DOHH2 (cell line): ENCODE results near the gene NUP35.
"Not testable (repeated sequence)": the region's sequence is repeated elsewhere in the genome, so short reads cannot be mapped to it uniquely, and the experiment has no call there.

Experiments
- H3F3A ChIP-seq: fragments of 200-600 bp; sonication (generic), shearing (Covaris generic); 2 replicates; pipeline ENCODE4 v1.6.0; 2016; ENCODE audit warnings: antibody characterized with exemption, mild to moderate bottlenecking; ENCODE audit not compliant: control insufficient read depth, insufficient read depth
- H3K27ac ChIP-seq: fragments of 200-600 bp; sonication (generic); 2 replicates; pipeline ENCODE4 v1.5.1; 2014; ENCODE audit warnings: low read depth, mild to moderate bottlenecking, low read length, moderate library complexity
- H3K27me3 ChIP-seq: fragments of 200-600 bp; sonication (generic); 2 replicates; pipeline ENCODE4 v1.6.1; 2014; ENCODE audit warnings: mild to moderate bottlenecking, low read length, mixed read lengths; ENCODE audit not compliant: control insufficient read depth
- H3K36me3 ChIP-seq: fragments of 200-600 bp; sonication (generic); 2 replicates; pipeline ENCODE4 v1.6.1; 2014; ENCODE audit warnings: mild to moderate bottlenecking, low read length, moderate library complexity, mixed read lengths; ENCODE audit not compliant: control insufficient read depth
- H3K4me1 ChIP-seq: fragments of 200-600 bp; sonication (generic); 2 replicates; pipeline ENCODE4 v1.6.1; 2014; ENCODE audit warnings: mild to moderate bottlenecking, low read length, mixed read lengths; ENCODE audit not compliant: control insufficient read depth
- H3K4me2 ChIP-seq: fragments of 200-600 bp; sonication (generic); 2 replicates; pipeline ENCODE4 v1.6.0; 2014; ENCODE audit warnings: mild to moderate bottlenecking, low read length, moderate library complexity
- H3K4me3 ChIP-seq: fragments of 200-600 bp; sonication (generic); 2 replicates; pipeline ENCODE4 v1.5.1; 2014; ENCODE audit warnings: mild to moderate bottlenecking, low read length, mixed read lengths
- H3K79me2 ChIP-seq: fragments of 200-600 bp; sonication (generic); 2 replicates; pipeline ENCODE4 v1.6.1; 2014; ENCODE audit warnings: mild to moderate bottlenecking, low read length, mixed read lengths; ENCODE audit not compliant: control insufficient read depth
- H3K9me2 ChIP-seq: fragments of 200-600 bp; sonication (generic); replicated peaks from 2 replicates; pipeline ENCODE4 v1.6.1; 2014; ENCODE audit warnings: mild to moderate bottlenecking, low read length, mixed read lengths; ENCODE audit not compliant: control insufficient read depth
- H3K9me3 ChIP-seq: fragments of 200-600 bp; sonication (generic); 2 replicates; pipeline ENCODE4 v1.6.1; 2014; ENCODE audit warnings: antibody characterized with exemption, low read length, mixed read lengths; ENCODE audit not compliant: control insufficient read depth, insufficient read depth
- H4K20me1 ChIP-seq: fragments of 200-600 bp; sonication (generic); 2 replicates; pipeline ENCODE4 v1.6.0; 2014; ENCODE audit warnings: low read depth, mild to moderate bottlenecking, antibody characterized with exemption, low read length, moderate library complexity; ENCODE audit not compliant: control insufficient read depth, insufficient read depth
- EZH2phosphoT487 ChIP-seq: fragments of 200-600 bp; sonication (generic); IDR thresholded peaks from 2 replicates; pipeline ENCODE4 v1.6.1; 2017; ENCODE audit warnings: borderline replicate concordance, mild to moderate bottlenecking, antibody characterized with exemption, low read length, moderate library complexity, mixed read lengths
- TF ChIP-seq, protein P1 (sequence below): fragments of 200-600 bp; sonication (generic); IDR thresholded peaks from one replicate; pipeline ENCODE4 v1.5.1; 2014; ENCODE audit warnings: antibody characterized with exemption, mild to moderate bottlenecking, low read depth, low read length; ENCODE audit not compliant: poor library complexity, severe bottlenecking

The NUP35 gene

DNA sequence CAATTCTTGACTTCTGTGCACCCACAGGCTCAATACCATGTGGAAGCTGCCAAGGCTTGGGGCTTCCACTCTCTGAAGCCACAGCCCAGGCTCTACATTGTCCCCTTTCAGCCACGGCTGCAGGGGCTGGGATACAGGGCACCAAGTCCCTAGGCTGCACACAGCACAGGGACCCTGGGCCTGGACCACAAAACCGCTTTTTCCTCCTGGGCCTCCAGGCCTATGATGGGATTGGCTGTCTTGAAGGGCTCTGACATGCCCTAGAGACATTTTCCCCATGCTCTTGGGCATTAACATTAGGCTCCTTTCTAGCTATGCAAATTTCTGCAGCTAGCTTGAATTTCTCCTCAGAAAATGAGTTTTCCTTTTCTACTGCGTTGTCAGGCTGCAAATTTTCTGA is 29.7 kb downstream of the NUP35 start:
- no peaks in the 10 kb centered on the region for H3K9me3 ChIP-seq
- H3K79me2 ChIP-seq = peaks cover 32% of the 10 kb centered on the region
- no peaks in the 10 kb centered on the region for H3F3A ChIP-seq
- H3K4me1 ChIP-seq = no peaks in the 10 kb centered on the region
- peaks cover 89% of the 10 kb centered on the region for H3K36me3 ChIP-seq
- no peaks in the 10 kb centered on the region for H3K9me2 ChIP-seq
- no peak overlapping the region for H3K27ac ChIP-seq
- H3K27me3 ChIP-seq = no peaks in the 10 kb centered on the region
- no peaks in the 10 kb centered on the region for H4K20me1 ChIP-seq
- H3K4me2 ChIP-seq = no peak overlapping the region
- TF ChIP-seq, protein P1, sequence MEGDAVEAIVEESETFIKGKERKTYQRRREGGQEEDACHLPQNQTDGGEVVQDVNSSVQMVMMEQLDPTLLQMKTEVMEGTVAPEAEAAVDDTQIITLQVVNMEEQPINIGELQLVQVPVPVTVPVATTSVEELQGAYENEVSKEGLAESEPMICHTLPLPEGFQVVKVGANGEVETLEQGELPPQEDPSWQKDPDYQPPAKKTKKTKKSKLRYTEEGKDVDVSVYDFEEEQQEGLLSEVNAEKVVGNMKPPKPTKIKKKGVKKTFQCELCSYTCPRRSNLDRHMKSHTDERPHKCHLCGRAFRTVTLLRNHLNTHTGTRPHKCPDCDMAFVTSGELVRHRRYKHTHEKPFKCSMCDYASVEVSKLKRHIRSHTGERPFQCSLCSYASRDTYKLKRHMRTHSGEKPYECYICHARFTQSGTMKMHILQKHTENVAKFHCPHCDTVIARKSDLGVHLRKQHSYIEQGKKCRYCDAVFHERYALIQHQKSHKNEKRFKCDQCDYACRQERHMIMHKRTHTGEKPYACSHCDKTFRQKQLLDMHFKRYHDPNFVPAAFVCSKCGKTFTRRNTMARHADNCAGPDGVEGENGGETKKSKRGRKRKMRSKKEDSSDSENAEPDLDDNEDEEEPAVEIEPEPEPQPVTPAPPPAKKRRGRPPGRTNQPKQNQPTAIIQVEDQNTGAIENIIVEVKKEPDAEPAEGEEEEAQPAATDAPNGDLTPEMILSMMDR = no peak
- TF ChIP-seq EZH2phosphoT487 = no peak
- no peak overlapping the region for H3K4me3 ChIP-seq

DNA sequence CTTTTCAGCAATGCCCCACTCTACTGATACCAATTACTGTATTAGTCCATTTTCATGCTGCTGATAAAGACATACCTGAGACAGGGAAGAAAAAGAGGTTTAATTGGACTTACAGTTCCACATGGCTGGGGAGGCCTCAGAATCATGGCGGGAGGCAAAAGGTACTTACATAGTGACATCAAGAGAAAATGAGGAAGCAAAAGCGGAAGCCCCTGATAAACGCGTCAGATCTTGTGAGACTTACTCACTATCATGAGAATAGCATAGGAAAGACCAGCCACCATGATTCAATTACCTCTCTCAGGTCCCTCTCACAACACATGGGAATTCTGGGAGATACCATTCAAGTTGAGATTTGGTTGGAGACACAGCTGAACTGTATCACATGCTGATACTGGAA is 30.5 kb downstream of the NUP35 start:
- not testable (repeated sequence) for H3K27me3 ChIP-seq, H4K20me1 ChIP-seq, H3K4me1 ChIP-seq, H3K9me2 ChIP-seq, H3F3A ChIP-seq, H3K4me2 ChIP-seq, H3K4me3 ChIP-seq, H3K27ac ChIP-seq, H3K9me3 ChIP-seq
- Histone ChIP-seq H3K36me3 (peaks cover 91% of the 10 kb centered on the region), H3K79me2 (peaks cover 25% of the 10 kb centered on the region)

DNA sequence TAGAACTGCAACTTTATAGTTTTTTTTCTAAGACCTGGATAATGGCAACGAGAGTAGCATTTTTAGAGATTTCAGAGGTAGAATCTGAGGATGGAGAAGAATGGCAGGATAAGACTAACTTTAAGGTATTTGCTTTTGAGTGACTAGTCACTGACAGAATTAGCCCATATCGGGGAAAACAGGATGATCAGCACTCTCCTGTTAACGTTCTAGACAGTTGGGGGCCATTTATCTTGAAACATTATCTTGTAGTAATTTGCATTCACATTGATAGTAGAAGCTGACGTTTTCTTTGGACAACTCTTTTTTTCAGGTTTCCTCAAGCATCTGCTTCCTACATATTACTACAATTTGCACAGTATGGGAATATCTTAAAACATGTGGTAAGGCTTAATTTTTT is 32.9 kb downstream of the NUP35 start:
- TF ChIP-seq EZH2phosphoT487 = no peak
- TF ChIP-seq, protein P1 = no peak
- Histone ChIP-seq H3K9me3 (no peaks in the 10 kb centered on the region), H3K79me2 (peaks cover 7% of the 10 kb centered on the region; the same call in 1 of the 2 replicates), H3K36me3 (peaks cover 88% of the 10 kb centered on the region), H4K20me1 (no peaks in the 10 kb centered on the region), H3F3A (no peaks in the 10 kb centered on the region), H3K9me2 (no peaks in the 10 kb centered on the region), H3K4me2 (no peak overlapping the region), H3K4me3 (no peak overlapping the region), H3K4me1 (no peaks in the 10 kb centered on the region), H3K27ac (no peak overlapping the region), H3K27me3 (no peaks in the 10 kb centered on the region)

DNA sequence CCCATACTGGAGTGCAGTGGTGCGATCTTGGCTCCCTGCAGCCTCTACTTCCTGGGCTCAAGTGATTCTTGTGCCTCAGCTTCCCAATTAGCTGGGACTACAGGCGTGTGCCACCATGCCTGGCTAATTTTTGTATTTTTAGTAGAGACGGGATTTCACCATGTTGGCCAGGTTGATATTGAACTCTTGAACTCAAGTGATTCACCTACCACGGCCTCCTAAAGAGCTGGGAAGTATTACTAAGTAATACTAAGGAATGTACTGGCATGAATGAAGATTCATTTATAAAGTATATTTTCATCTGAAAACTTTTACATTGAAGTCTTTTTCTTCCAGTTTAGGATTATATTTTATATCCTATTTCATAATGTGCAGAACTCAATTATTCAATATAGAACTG is 38.1 kb downstream of the NUP35 start:
- Histone ChIP-seq H3K27ac (no peak overlapping the region), H3K36me3 (peaks cover 79% of the 10 kb centered on the region), H3K4me1 (no peaks in the 10 kb centered on the region), H3K4me2 (no peak overlapping the region), H3K9me2 (no peaks in the 10 kb centered on the region), H3K27me3 (no peaks in the 10 kb centered on the region), H3K79me2 (peaks cover 7% of the 10 kb centered on the region), H3K4me3 (no peak overlapping the region), H3F3A (no peaks in the 10 kb centered on the region), H3K9me3 (no peaks in the 10 kb centered on the region), H4K20me1 (no peaks in the 10 kb centered on the region)
- no peak for TF ChIP-seq EZH2phosphoT487
- TF ChIP-seq, protein P1 = no peak
